ENCODE data around the gene CCND1. TPM values are rescaled to one million over a fixed set of nuclear protein-coding genes. Genes with fewer than 3 reads are reported as not detected.
A peak's percentile ranks its signal among the peaks of the same experiment; 100 is the strongest.

CCND1 gene
- total and polyA plus RNA-seq, 9 of the 15 experiments (the other 6 are each of a cell fraction or from before 2014, with no cell fraction given) = 0.04 to 23.3 (median 3.8) TPM

GRCh38 chr11:69617682-69618081 lies 23.3 kb upstream of the CCND1 start:
- H3K27ac ChIP-seq (ENCODE audit: extremely low read depth, low read depth, low read length) = no peak overlapping the region
- no peaks in the 10 kb centered on the region for H3K79me2 ChIP-seq (ENCODE audit: control insufficient read depth, insufficient read depth, low read length)
- intact Hi-C loops (cut with micrococcal nuclease) (no loop called here), in situ Hi-C loops (cut with MboI) (no loop called here)
- H2AFZ ChIP-seq (ENCODE audit: low read depth, low read length) = no peak overlapping the region
- H3K27me3 ChIP-seq (ENCODE audit: control insufficient read depth in 2 of 2, insufficient read depth in 2 of 2, low read length in 2 of 2) = peaks cover 22 to 52% of the 10 kb centered on the region in 2 experiments; a peak in 4 of 5 replicates
- H3K4me2 ChIP-seq (ENCODE audit: insufficient read depth, low read length) = no peak overlapping the region
- TF ChIP-seq ZNF12 (CRISPR knock-in tag; IDR thresholded peaks at IDR 0.05) = peak; percentile 95
- TF ChIP-seq CC2D1A (IDR thresholded peaks at IDR 0.05) = no peak
- no peaks in the 10 kb centered on the region; a peak in 1 of 5 replicates for H3K4me1 ChIP-seq (replicated peaks in 1 of 2; ENCODE audit: control insufficient read depth in 2 of 2, insufficient read depth in 2 of 2, low read length in 2 of 2)
- FAIRE-seq (no peak), DNase-seq (ENCODE audit: extremely low read depth in 1 of 4, low spot score in 3 of 4) (no peak), ATAC-seq (no peak)
- BruUV-seq (replicated peaks) = no TSS peak
- no peaks in the 10 kb centered on the region for H3K9me3 ChIP-seq (replicated peaks; ENCODE audit: control insufficient read depth, insufficient read depth, low read depth, low read length)
- 8% methylated on average over 9 of the region's 10 CpGs for WGBS (ENCODE audit: insufficient coverage, low coverage, missing lambda C conversion rate)
- H3K9ac ChIP-seq (ENCODE audit: insufficient read depth in 1 of 2, low read depth in 2 of 2, low read length in 2 of 2) = no peak overlapping the region
- H3K4me3 ChIP-seq = no peak overlapping the region
- POLR2A ChIA-PET = no interaction called here
- H3K9me1 ChIP-seq (ENCODE audit: control insufficient read depth, insufficient read depth, low read length) = no peaks in the 10 kb centered on the region
- no peaks in the 10 kb centered on the region for H3K36me3 ChIP-seq (ENCODE audit: control insufficient read depth, insufficient read depth, low read length)
- CTCF ChIA-PET (ENCODE audit: low intra/inter-chr PET ratio) = interaction anchor here (0.6 kb wide), 1 partner anchor 406 kb away, joined by 4 read pairs; no protein-coding TSS in a partner anchor
- H4K20me1 ChIP-seq (replicated peaks; ENCODE audit: control insufficient read depth, insufficient read depth, low read length) = no peaks in the 10 kb centered on the region

DNA sequence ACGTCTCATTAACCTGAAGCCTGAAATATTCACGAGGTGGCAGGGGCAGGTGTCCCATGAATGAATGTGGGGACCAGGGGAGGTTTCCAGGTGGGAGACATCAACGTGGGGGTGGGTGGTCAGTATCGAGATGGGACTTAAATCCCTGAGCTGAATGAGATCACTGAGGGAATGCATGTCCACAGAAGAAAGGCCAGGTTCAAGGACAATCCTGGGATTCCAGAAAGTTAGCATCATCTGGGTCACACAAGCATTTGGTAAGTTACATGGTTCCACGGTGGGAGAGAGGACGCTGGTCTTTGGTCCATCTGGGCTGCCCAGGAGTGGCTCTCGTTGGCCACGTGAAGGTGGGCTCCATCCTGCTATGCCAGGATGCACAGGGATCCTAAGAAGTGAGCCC lies 22.7 kb upstream of the CCND1 start:
- H3K4me2 ChIP-seq (ENCODE audit: insufficient read depth, low read length) = no peak overlapping the region
- BruUV-seq (replicated peaks) = no TSS peak
- no peak for ATAC-seq
- TF ChIP-seq, protein P1, sequence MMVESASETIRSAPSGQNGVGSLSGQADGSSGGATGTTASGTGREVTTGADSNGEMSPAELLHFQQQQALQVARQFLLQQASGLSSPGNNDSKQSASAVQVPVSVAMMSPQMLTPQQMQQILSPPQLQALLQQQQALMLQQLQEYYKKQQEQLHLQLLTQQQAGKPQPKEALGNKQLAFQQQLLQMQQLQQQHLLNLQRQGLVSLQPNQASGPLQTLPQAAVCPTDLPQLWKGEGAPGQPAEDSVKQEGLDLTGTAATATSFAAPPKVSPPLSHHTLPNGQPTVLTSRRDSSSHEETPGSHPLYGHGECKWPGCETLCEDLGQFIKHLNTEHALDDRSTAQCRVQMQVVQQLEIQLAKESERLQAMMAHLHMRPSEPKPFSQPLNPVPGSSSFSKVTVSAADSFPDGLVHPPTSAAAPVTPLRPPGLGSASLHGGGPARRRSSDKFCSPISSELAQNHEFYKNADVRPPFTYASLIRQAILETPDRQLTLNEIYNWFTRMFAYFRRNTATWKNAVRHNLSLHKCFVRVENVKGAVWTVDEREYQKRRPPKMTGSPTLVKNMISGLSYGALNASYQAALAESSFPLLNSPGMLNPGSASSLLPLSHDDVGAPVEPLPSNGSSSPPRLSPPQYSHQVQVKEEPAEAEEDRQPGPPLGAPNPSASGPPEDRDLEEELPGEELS (CRISPR knock-in tag; IDR thresholded peaks at IDR 0.05; ENCODE audit: borderline replicate concordance) = no peak
- TF ChIP-seq PHF8 (IDR thresholded peaks at IDR 0.05; ENCODE audit: borderline replicate concordance, low read length) (no peak), TBP (optimal IDR thresholded peaks at IDR 0.05; ENCODE audit: low read depth, low read length) (no peak), GABPB1 (CRISPR knock-in tag; IDR thresholded peaks at IDR 0.05) (no peak), CCNT2 (IDR thresholded peaks at IDR 0.05; ENCODE audit: borderline replicate concordance, extremely low read depth, insufficient read length, low read depth, low read length) (no peak), CUX1 (CRISPR knock-in tag; IDR thresholded peaks at IDR 0.05) (no peak), TAL1 (IDR thresholded peaks at IDR 0.05) (no peak)

More for the DNA sequence above, 22.7 kb upstream of the CCND1 start:
- ChIA-PET CTCF (ENCODE audit: low intra/inter-chr PET ratio) (no interaction called here), POLR2A (no interaction called here)
- Histone ChIP-seq H4K20me1 (replicated peaks; ENCODE audit: control insufficient read depth, insufficient read depth, low read length) (no peaks in the 10 kb centered on the region), H3K27me3 (ENCODE audit: control insufficient read depth in 2 of 2, insufficient read depth in 2 of 2, low read length in 2 of 2) (peaks cover 22 to 52% of the 10 kb centered on the region in 2 experiments; a peak in 4 of 5 replicates), H3K79me2 (ENCODE audit: control insufficient read depth, insufficient read depth, low read length) (no peaks in the 10 kb centered on the region), H3K4me1 (replicated peaks in 1 of 2; ENCODE audit: control insufficient read depth in 2 of 2, insufficient read depth in 2 of 2, low read length in 2 of 2) (no peaks in the 10 kb centered on the region; a peak in 1 of 5 replicates), H3K9me1 (ENCODE audit: control insufficient read depth, insufficient read depth, low read length) (no peaks in the 10 kb centered on the region), H3K9me3 (replicated peaks; ENCODE audit: control insufficient read depth, insufficient read depth, low read depth, low read length) (no peaks in the 10 kb centered on the region), H3K4me3 (no peak overlapping the region), H2AFZ (ENCODE audit: low read depth, low read length) (no peak overlapping the region), H3K27ac (ENCODE audit: extremely low read depth, low read depth, low read length) (no peak overlapping the region), H3K9ac (ENCODE audit: insufficient read depth in 1 of 2, low read depth in 2 of 2, low read length in 2 of 2) (no peak overlapping the region), H3K36me3 (ENCODE audit: control insufficient read depth, insufficient read depth, low read length) (no peaks in the 10 kb centered on the region)
- DNase-seq (ENCODE audit: extremely low read depth in 1 of 4, low spot score in 3 of 4) (no peak), FAIRE-seq (no peak)
- in situ Hi-C loops (cut with MboI) = no loop called here
- intact Hi-C loops (cut with micrococcal nuclease) = no loop called here
- 0% methylated on average over 6 of the region's 8 CpGs for WGBS (ENCODE audit: insufficient coverage, low coverage, missing lambda C conversion rate)
